CD4-positive, CD25-positive, alpha-beta regulatory T cell (primary cell): Measurements from ENCODE around the gene PWWP2A. TPM values are rescaled to one million over a fixed set of nuclear protein-coding genes. Genes with fewer than 3 reads are reported as not detected.
A peak's percentile ranks its signal among the peaks of the same experiment; 100 is the strongest.
"Not testable (repeated sequence)": the region's sequence is repeated elsewhere in the genome, so short reads cannot be mapped to it uniquely, and the experiment has no call there.

Source experiments
- ATAC-seq, 2 donors: fragments of 150-1000 bp; cut with Tn5 transposase; one replicate each; pipeline ENCODE4 v1.10.0; 2021; ENCODE audit warnings: low read depth in 2 of 2, moderate number of reproducible peaks in 2 of 2, moderate library complexity in 1 of 2
- DNase-seq, 3 donors: peaks; one replicate each; pipeline versions ENCODE4 v3.0.0 to v3.0.0-alpha.2; 2012 to 2022; ENCODE audit warnings: mixed read lengths in 1 of 3
- H3K27ac ChIP-seq: one replicate; pipeline ENCODE4 v1.7.0; 2013; ENCODE audit warnings: mild to moderate bottlenecking, low read length; ENCODE audit not compliant: insufficient read depth, poor library complexity, severe bottlenecking
- H3K27me3 ChIP-seq: one replicate; pipeline ENCODE4 v1.7.0; 2013; ENCODE audit warnings: low read length; ENCODE audit not compliant: control insufficient read depth, insufficient read depth
- H3K36me3 ChIP-seq: one replicate; pipeline ENCODE4 v1.7.0; 2013; ENCODE audit warnings: mild to moderate bottlenecking, low read length, moderate library complexity; ENCODE audit not compliant: control insufficient read depth, insufficient read depth
- H3K4me1 ChIP-seq: 2 replicates; pipeline ENCODE4 v1.7.0; 2013; ENCODE audit warnings: mild to moderate bottlenecking, low read length; ENCODE audit not compliant: insufficient read depth, control insufficient read depth, poor library complexity, severe bottlenecking
- H3K4me3 ChIP-seq: one replicate; pipeline ENCODE4 v1.7.0; 2013; ENCODE audit warnings: low read depth, mild to moderate bottlenecking, low read length, moderate library complexity
- H3K9me3 ChIP-seq, 2 experiments: 1 replicate in 1 of 2; 2 replicates in 1 of 2; pipeline ENCODE4 v1.7.0; 2013; ENCODE audit warnings: low read length in 2 of 2, mild to moderate bottlenecking in 1 of 2, moderate library complexity in 1 of 2; ENCODE audit not compliant: control insufficient read depth in 2 of 2
- H3K27ac Mint-ChIP-seq, 3 donors: one replicate each; pipeline ENCODE4 v1.8.0; 2020 to 2022; ENCODE audit warnings: mild to moderate bottlenecking in 3 of 3, mixed read lengths in 3 of 3, moderate library complexity in 2 of 3
- H3K27me3 Mint-ChIP-seq: one replicate; pipeline ENCODE4 v1.8.0; 2022; ENCODE audit warnings: mild to moderate bottlenecking, mixed read lengths
- H3K36me3 Mint-ChIP-seq: one replicate; pipeline ENCODE4 v1.8.0; 2020; ENCODE audit warnings: mixed read lengths
- H3K4me1 Mint-ChIP-seq, 4 donors: one replicate each; pipeline ENCODE4 v1.8.0; 2020 to 2022; ENCODE audit warnings: mixed read lengths in 4 of 4, mild to moderate bottlenecking in 1 of 4
- H3K4me3 Mint-ChIP-seq, 4 donors: one replicate each; pipeline ENCODE4 v1.8.0; 2020 to 2022; ENCODE audit warnings: mild to moderate bottlenecking in 4 of 4, mixed read lengths in 4 of 4, moderate library complexity in 3 of 4
- H3K9me3 Mint-ChIP-seq, 7 donors: one replicate each; pipeline ENCODE4 v1.8.0; 2020 to 2022; ENCODE audit warnings: mixed read lengths in 7 of 7, mild to moderate bottlenecking in 3 of 7, moderate library complexity in 2 of 7
- polyA plus RNA-seq, 4 donors: library from polyadenylated mRNA; unstranded; fragments of 300-500 nt; fragmentation: Illumina TruSeq; gene quantifications; one replicate each; pipeline ENCODE4 v1.2.3, GENCODE V29; 2021
- total RNA-seq: library from RNA; stranded (reverse); gene quantifications from one replicate; pipeline ENCODE4 v1.2.3, GENCODE V29; 2022

PWWP2A gene
- total and polyA plus RNA-seq, 5 donors from 2014 or later: 22.9 to 35.0 (median 24.5) TPM

DNA sequence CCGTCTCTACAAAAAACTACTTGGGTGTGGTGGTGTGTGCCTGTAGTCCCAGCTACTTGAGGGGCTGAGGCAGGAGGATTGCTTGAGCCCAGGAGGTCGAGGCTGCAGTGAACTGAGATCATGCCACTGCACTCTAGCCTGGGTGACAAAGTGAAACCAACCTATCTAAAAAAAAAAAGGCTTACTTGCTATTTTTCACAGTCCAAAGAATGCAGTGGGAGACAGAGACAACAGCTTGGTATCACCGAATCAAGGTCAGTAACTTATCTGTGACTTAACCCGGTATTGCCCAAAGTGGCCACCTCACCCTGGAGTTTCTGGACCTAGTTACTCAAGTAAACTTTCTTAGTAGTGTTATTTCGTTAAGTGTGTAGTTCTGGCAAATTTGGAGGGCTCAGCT is 50.1 kb downstream of the PWWP2A start:
- H3K27ac Mint-ChIP-seq: peak overlapping the region in 1 of 3 donors; percentile 32
- H3K4me1 Mint-ChIP-seq: not testable (repeated sequence)

GRCh38 chr5:160064995-160065614 is 54.1 kb downstream of the PWWP2A start:
- H3K36me3 Mint-ChIP-seq: peaks cover 14% of the 10 kb centered on the region
- H3K36me3 ChIP-seq: peaks cover 52% of the 10 kb centered on the region

More for the DNA sequence above, 50.1 kb downstream of the PWWP2A start:
- peaks cover 24% of the 10 kb centered on the region for H3K36me3 ChIP-seq
- not testable (repeated sequence) for DNase-seq, H3K4me3 Mint-ChIP-seq, H3K4me1 ChIP-seq, H3K36me3 Mint-ChIP-seq, H3K9me3 Mint-ChIP-seq, H3K27me3 ChIP-seq, H3K4me3 ChIP-seq, ATAC-seq, H3K27ac ChIP-seq, H3K9me3 ChIP-seq, H3K27me3 Mint-ChIP-seq

GRCh38 chr5:160064417-160064810 is 54.8 kb downstream of the PWWP2A start:
- Histone ChIP-seq H3K27me3 (no peaks in the 10 kb centered on the region), H3K9me3 (no peaks in the 10 kb centered on the region), H3K4me1 (no peaks in the 10 kb centered on the region), H3K36me3 (peaks cover 56% of the 10 kb centered on the region), H3K4me3 (no peak overlapping the region), H3K27ac (no peak overlapping the region)
- Mint-ChIP-seq H3K4me1 (peaks cover 0 to 2% (median under 1%) of the 10 kb centered on the region in 4 donors), H3K9me3 (peaks cover 0 to 1% (median 0%) of the 10 kb centered on the region in 7 donors), H3K36me3 (peaks cover 21% of the 10 kb centered on the region), H3K27me3 (no peaks in the 10 kb centered on the region), H3K27ac (peak overlapping the region in 1 of 3 donors; percentile 44), H3K4me3 (no peak overlapping the region)
- DNase-seq (no peak), ATAC-seq (no peak)

More at GRCh38 chr5:160064995-160065614, 54.1 kb downstream of the PWWP2A start:
- no peak overlapping the region for H3K4me3 ChIP-seq
- Mint-ChIP-seq H3K27me3 (no peaks in the 10 kb centered on the region), H3K4me1 (peaks cover 0 to 2% (median under 1%) of the 10 kb centered on the region in 4 donors), H3K27ac (no peak overlapping the region), H3K4me3 (no peak overlapping the region), H3K9me3 (peaks cover 0 to 1% (median 0%) of the 10 kb centered on the region in 7 donors)
- no peak for DNase-seq
- H3K9me3 ChIP-seq: no peaks in the 10 kb centered on the region
- no peaks in the 10 kb centered on the region for H3K4me1 ChIP-seq
- H3K27ac ChIP-seq: no peak overlapping the region
- H3K27me3 ChIP-seq: no peaks in the 10 kb centered on the region
- ATAC-seq: no peak

- Mint-ChIP-seq H3K27ac (peak overlapping the region in 1 of 3 donors; percentile 34), H3K36me3 (peaks cover 34% of the 10 kb centered on the region), H3K4me3 (no peak overlapping the region)
Observed at GRCh38 chr5:160061770-160062169, 57.5 kb downstream of the PWWP2A start.

GRCh38 chr5:160060001-160060400 is 59.2 kb downstream of the PWWP2A start:
- H3K27ac ChIP-seq: no peak overlapping the region
- Mint-ChIP-seq H3K27me3 (no peaks in the 10 kb centered on the region), H3K27ac (no peak overlapping the region), H3K36me3 (peaks cover 33% of the 10 kb centered on the region), H3K9me3 (peaks cover 0 to 1% (median 0%) of the 10 kb centered on the region in 7 donors), H3K4me3 (no peak overlapping the region), H3K4me1 (peaks cover 0 to 2% (median under 1%) of the 10 kb centered on the region in 4 donors)
- H3K4me3 ChIP-seq: no peak overlapping the region
- no peaks in the 10 kb centered on the region for H3K9me3 ChIP-seq
- no peaks in the 10 kb centered on the region for H3K27me3 ChIP-seq
- ATAC-seq (no peak), DNase-seq (no peak)
- no peaks in the 10 kb centered on the region for H3K4me1 ChIP-seq
- H3K36me3 ChIP-seq: peaks cover 71% of the 10 kb centered on the region

More at GRCh38 chr5:160061770-160062169, 57.5 kb downstream of the PWWP2A start:
- DNase-seq (no peak), ATAC-seq (no peak)
- Histone ChIP-seq H3K4me3 (no peak overlapping the region), H3K36me3 (peaks cover 68% of the 10 kb centered on the region), H3K4me1 (no peaks in the 10 kb centered on the region), H3K27ac (no peak overlapping the region), H3K9me3 (no peaks in the 10 kb centered on the region), H3K27me3 (no peaks in the 10 kb centered on the region)
- Mint-ChIP-seq H3K27me3 (no peaks in the 10 kb centered on the region), H3K4me1 (peaks cover 0 to 2% (median under 1%) of the 10 kb centered on the region in 4 donors), H3K9me3 (peaks cover 0 to 1% (median 0%) of the 10 kb centered on the region in 7 donors)

DNA sequence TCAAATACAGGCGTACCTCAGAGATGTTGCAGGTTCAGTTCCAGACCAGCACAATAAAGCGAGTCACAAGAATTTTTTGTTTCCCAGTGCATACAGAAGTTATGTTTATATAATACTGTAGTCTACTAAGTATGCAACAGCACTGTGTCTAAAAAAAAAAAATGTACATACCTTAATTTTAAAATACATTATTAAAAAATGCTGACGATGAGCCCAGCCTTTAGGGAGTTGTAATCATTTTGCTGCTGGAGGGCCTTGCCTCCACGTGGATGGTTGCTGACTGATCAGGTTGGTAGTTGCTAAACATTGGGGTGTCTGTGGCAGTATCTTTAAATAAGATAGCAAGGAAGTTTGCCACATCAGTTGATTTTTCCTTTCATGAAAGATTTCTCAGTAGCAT is 62.0 kb downstream of the PWWP2A start:
- no peak overlapping the region for H3K27ac Mint-ChIP-seq
- DNase-seq (no peak), ATAC-seq (no peak)
- Histone ChIP-seq H3K36me3 (peaks cover 78% of the 10 kb centered on the region), H3K27me3 (no peaks in the 10 kb centered on the region), H3K27ac (no peak overlapping the region), H3K4me3 (no peak overlapping the region), H3K9me3 (no peaks in the 10 kb centered on the region), H3K4me1 (no peaks in the 10 kb centered on the region)
- H3K27me3 Mint-ChIP-seq: no peaks in the 10 kb centered on the region
- peaks cover 43% of the 10 kb centered on the region for H3K36me3 Mint-ChIP-seq
- no peak overlapping the region for H3K4me3 Mint-ChIP-seq
- H3K4me1 Mint-ChIP-seq: peaks cover 0 to 4% (median 0%) of the 10 kb centered on the region in 4 donors
- H3K9me3 Mint-ChIP-seq: no peaks in the 10 kb centered on the region

DNA sequence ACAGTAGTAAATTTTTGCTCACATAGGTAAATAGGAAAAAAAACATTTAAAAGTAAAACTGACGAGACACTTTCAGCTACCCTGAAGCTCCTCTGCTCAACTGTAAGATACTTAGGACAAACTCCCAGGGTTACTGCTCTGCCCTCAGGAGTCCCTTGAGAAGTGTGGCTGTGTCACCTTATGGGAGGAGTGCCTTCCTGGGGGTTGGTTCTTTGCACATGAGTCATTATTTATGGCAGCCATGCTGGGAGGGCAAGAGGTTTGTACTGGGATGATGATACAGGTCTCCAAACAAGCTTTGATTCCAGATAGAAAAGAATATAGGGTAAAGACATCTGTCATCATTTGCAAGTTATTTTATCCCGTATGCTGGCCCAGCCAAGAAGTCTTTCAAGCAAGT is 64.4 kb downstream of the PWWP2A start:
- Mint-ChIP-seq H3K36me3 (peaks cover 59% of the 10 kb centered on the region), H3K27ac (no peak overlapping the region), H3K4me1 (peaks cover 0 to 4% (median 0%) of the 10 kb centered on the region in 4 donors)

GRCh38 chr5:160054047-160054446 is 65.2 kb downstream of the PWWP2A start:
- peak overlapping the region in 1 of 3 donors; percentile 2 for H3K27ac Mint-ChIP-seq
- no peaks in the 10 kb centered on the region for H3K9me3 ChIP-seq
- H3K36me3 Mint-ChIP-seq: peaks cover 59% of the 10 kb centered on the region
- H3K36me3 ChIP-seq: peaks cover 81% of the 10 kb centered on the region
- H3K27me3 ChIP-seq: no peaks in the 10 kb centered on the region
- no peak for ATAC-seq
- H3K27me3 Mint-ChIP-seq: no peaks in the 10 kb centered on the region
- peaks cover 0 to 8% (median 0%) of the 10 kb centered on the region in 4 donors for H3K4me1 Mint-ChIP-seq
- DNase-seq: no peak
- H3K27ac ChIP-seq: no peak overlapping the region
- H3K4me3 ChIP-seq: no peak overlapping the region
- no peaks in the 10 kb centered on the region for H3K9me3 Mint-ChIP-seq
- H3K4me1 ChIP-seq: no peaks in the 10 kb centered on the region
- no peak overlapping the region for H3K4me3 Mint-ChIP-seq

More for the DNA sequence above, 64.4 kb downstream of the PWWP2A start:
- no peaks in the 10 kb centered on the region for H3K27me3 ChIP-seq
- no peak overlapping the region for H3K4me3 ChIP-seq
- no peaks in the 10 kb centered on the region for H3K9me3 Mint-ChIP-seq
- no peaks in the 10 kb centered on the region for H3K4me1 ChIP-seq
- H3K4me3 Mint-ChIP-seq: no peak overlapping the region
- H3K27me3 Mint-ChIP-seq: no peaks in the 10 kb centered on the region
- peaks cover 79% of the 10 kb centered on the region for H3K36me3 ChIP-seq
- DNase-seq: no peak
- H3K27ac ChIP-seq: no peak overlapping the region
- H3K9me3 ChIP-seq: no peaks in the 10 kb centered on the region
- ATAC-seq: no peak
